Measurements from ENCODE around the gene LPCAT2. TPM values are rescaled to one million over a fixed set of nuclear protein-coding genes. Genes with fewer than 3 reads are reported as not detected.

Gene LPCAT2
- total and polyA plus RNA-seq, 12 donors: 4.0 to 10.9 (median 7.0) TPM

GRCh38 chr16:55622272-55622671 lies 113.4 kb downstream of the LPCAT2 start:
- DNase-seq (no peak), ATAC-seq (no peak)
- no peak for TF ChIP-seq CTCF (IDR thresholded peaks at IDR 0.05)
- no peaks in the 10 kb centered on the region for H3K27me3 ChIP-seq
- peaks cover 0 to 8% (median 0%) of the 10 kb centered on the region in 11 donors for H3K9me3 ChIP-seq
- intact Hi-C loops (cut with DNase I): no loop called here
- H3K4me3 ChIP-seq: no peak overlapping the region
- H3K36me3 ChIP-seq: no peaks in the 10 kb centered on the region
- no peaks in the 10 kb centered on the region for H3K4me1 ChIP-seq
- no peak overlapping the region for H3K27ac ChIP-seq
- 77 to 83% methylated on average over 3 of the region's 3 CpGs for WGBS, 2 donors

- intact Hi-C loops (cut with DNase I): no loop called here
- WGBS, 2 donors: 35 to 36% methylated on average over 8 of the region's 8 CpGs
- H3K36me3 ChIP-seq: no peaks in the 10 kb centered on the region
- H3K27me3 ChIP-seq: no peaks in the 10 kb centered on the region
- peak in 4 of 9 donors; percentile 11 to 25 (median 14) for TF ChIP-seq CTCF (IDR thresholded peaks at IDR 0.05)
- no peaks in the 10 kb centered on the region for H3K4me1 ChIP-seq
- H3K27ac ChIP-seq: no peak overlapping the region
- peaks cover 0 to 5% (median 0%) of the 10 kb centered on the region in 11 donors for H3K9me3 ChIP-seq
- H3K4me3 ChIP-seq: no peak overlapping the region
- DNase-seq: no peak
- no peak for ATAC-seq
Observed at GRCh38 chr16:55622930-55623561, 114.2 kb downstream of the LPCAT2 start.

- Histone ChIP-seq H3K36me3 (no peaks in the 10 kb centered on the region), H3K27ac (no peak overlapping the region), H3K27me3 (no peaks in the 10 kb centered on the region), H3K9me3 (peaks cover 0 to 5% (median 0%) of the 10 kb centered on the region in 11 donors), H3K4me3 (no peak overlapping the region), H3K4me1 (no peaks in the 10 kb centered on the region)
- DNase-seq (no peak), ATAC-seq (no peak)
- intact Hi-C loops (cut with DNase I): no loop called here
- 71 to 98% methylated on average over 2 of the region's 2 CpGs for WGBS, 2 donors
- no peak for TF ChIP-seq CTCF (IDR thresholded peaks at IDR 0.05)
Observed at GRCh38 chr16:55623640-55624039, 114.8 kb downstream of the LPCAT2 start.

- no peak for DNase-seq
- Histone ChIP-seq H3K36me3 (no peaks in the 10 kb centered on the region), H3K9me3 (peaks cover 0 to 5% (median 0%) of the 10 kb centered on the region in 11 donors), H3K4me3 (no peak overlapping the region), H3K27me3 (peaks cover 0 to 3% (median 0%) of the 10 kb centered on the region in 7 donors), H3K4me1 (no peaks in the 10 kb centered on the region), H3K27ac (no peak overlapping the region)
- TF ChIP-seq CTCF (IDR thresholded peaks at IDR 0.05): no peak
- WGBS, 2 donors: 95% methylated on average over 5 of the region's 5 CpGs
- intact Hi-C loops (cut with DNase I): no loop called here
- ATAC-seq: no peak
Observed at GRCh38 chr16:55624696-55625095, 115.8 kb downstream of the LPCAT2 start.
